HG02763 (cell line): ENCODE measurements around the gene LDLRAD3.

Source experiments
- ATAC-seq: cut with Tn5 transposase; IDR thresholded peaks from one replicate; pipeline ENCODE4 v1.9.1; 2021; ENCODE audit warnings: mild to moderate bottlenecking, moderate library complexity; ENCODE audit not compliant: unreplicated experiment

Gene LDLRAD3

DNA sequence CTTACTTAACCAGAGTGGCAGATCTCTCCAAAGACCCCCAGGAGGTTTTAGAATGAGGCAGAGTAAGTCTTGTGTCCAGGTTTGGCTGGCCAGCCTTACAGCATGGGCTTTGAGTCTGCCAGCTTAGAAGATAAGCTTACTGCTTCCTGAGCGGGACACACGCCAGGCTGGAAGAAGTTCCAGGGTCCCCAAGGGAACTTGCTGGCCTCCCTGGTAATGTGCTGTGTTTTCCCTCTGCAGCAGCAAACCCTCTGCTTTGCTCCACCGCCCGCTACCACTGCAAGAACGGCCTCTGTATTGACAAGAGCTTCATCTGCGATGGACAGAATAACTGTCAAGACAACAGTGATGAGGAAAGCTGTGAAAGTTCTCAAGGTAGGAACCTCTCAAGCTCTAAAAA, 154.2 kb downstream of the LDLRAD3 start:
- no peak for ATAC-seq

DNA sequence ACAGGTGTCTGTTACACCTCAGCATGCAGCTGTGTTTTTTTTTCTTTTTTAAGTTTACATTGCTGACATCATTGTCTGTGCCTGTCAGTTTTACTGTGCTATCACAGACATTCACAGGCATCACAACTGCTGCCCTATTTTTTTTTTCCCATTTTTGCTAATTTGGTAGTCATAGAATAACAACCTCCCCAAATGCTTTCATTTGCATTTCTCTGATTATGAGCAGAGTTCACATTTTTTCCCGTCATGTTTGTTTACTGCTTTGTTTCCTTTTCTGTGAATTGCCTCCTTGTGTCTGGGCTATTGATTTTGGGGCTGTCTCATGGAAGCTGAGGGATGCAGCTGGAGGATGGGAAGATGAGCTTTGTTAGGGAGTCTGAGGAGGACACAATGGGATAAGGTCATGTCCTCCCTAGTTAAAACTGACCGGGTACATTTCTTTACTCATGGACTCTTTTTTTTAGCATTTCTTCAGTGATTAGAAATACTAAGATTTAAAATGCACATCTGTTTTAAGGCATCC, 155.1 kb downstream of the LDLRAD3 start:
- ATAC-seq, result no peak

DNA sequence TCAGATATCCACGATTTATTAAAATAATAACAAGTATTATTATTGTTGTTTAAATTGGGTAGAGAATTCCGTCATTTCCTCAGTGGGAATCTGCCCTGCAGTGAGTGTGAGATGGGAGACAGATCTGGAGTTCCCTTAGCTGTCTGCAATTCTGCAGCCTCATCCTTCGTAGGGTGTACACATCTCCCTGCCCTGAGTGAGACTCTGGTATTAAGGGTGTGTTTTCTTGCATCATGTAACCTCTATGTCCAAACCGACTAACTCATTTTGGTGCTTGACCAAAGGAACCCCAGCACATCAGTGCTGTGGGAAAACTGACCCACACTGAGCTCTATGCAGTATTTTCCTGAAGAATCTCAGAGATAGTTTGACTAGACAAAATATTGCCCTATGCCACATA, 157.6 kb downstream of the LDLRAD3 start:
- no peak for ATAC-seq

GRCh38 chr11:36102868-36103267, 159.0 kb downstream of the LDLRAD3 start:
- no peak for ATAC-seq

GRCh38 chr11:36103933-36104530, 160.2 kb downstream of the LDLRAD3 start:
- no peak for ATAC-seq

DNA sequence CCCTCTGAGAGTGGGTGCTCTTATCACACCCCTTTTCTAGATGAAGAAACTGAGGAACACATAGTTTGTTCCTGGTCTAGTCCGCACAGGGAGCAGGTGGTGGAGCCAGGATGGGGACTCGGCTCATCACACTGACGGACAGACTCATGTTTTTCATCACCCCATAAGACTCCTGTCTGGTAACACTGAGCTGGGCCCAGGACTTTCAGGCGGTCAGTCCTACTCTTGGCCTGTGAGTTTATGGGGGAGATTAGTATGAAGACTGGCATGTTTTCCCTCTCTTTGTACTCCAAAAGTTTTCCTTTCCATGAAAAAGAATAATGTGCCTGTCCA, 160.8 kb downstream of the LDLRAD3 start:
- no peak for ATAC-seq

DNA sequence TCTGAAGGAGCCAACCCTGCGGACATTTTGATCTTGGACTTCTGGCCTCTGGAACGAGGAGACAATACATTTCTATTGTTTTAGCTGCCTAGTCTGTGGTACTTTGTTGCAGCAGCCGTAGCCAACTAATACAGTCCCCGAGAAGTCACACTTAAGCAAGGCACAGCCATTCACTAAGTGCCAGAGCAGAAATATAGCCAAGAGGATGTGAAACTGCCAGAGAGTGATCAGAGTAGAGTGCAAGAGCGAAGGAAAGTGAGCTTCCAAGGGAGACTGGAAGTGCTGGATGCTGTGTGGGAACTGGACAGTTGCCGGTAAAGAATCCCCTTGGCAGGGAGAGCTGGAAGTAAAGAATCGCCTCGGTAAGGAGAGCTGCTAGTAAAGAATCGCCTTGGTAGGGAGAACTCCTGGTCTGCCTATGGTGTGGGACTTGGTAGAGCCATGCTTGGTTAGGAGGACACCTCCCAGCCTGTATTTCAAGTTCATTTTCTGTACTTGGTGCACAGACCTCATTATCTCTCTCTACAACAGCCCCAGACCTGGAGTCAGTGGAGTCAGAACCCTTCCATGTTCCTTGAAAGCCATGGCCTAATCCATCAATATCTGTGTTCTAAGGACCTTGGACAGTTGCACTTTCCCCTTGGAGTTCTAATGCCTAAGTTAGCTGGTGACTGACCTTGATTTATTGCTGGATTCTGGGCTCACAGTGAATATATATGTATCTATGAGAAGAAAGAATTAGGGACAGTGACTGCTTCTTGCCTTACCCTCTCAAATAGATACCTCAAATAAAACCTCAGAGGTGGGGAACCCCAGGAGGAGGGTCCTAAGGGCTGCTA, 162.1 kb downstream of the LDLRAD3 start:
- ATAC-seq, result no peak

- ATAC-seq, result no peak
Measured at GRCh38 chr11:36107547-36107946, 163.7 kb downstream of the LDLRAD3 start.

DNA sequence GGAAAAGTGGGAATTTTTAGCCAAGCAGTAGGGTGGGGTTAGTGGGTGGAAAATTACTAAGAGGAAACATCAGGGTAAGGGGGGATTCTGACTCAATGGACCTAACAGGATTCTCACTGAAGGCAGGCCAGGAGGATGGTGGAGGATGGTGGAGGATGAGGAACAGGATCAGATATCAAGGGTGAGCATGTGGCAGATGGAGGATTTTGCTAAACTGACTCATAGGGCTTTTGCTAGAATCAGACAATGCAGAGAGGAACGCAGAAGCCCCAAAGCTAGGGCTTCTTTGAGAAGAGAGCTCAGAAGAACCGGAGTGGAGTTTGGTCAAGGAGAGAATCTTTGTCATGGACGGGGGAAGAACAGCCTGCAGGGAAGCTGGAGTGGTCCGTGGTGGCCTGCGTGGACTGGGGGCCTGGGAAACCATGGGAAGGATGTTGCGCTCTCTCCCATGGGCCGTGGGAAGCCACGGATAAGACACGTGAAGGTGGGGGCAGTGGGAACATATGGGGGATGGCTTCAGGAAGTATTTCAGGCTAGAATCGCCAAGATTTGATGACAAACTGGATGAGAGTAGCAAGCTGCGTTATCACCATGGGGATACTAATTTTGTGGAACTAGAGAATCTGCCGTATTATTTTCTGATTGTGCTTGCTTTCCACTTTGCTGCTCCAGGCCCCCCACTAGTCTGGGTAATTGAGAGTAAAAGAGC, 165.2 kb downstream of the LDLRAD3 start:
- no peak for ATAC-seq

DNA sequence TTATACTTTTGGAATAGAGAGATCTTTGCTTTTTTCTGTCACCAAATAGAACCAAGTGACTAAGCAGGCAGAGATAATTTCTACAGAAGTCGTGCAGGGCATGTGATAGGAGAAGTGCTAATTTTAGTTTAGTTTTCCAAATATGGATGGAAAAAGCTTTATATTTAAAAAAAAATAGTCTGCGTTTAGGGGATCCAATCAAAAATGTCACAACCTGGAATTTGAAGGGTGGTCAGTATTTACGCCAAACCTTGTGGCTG, 165.7 kb downstream of the LDLRAD3 start:
- ATAC-seq, result no peak

- ATAC-seq, result no peak
Measured at GRCh38 chr11:36109850-36110606, 166.2 kb downstream of the LDLRAD3 start.

DNA sequence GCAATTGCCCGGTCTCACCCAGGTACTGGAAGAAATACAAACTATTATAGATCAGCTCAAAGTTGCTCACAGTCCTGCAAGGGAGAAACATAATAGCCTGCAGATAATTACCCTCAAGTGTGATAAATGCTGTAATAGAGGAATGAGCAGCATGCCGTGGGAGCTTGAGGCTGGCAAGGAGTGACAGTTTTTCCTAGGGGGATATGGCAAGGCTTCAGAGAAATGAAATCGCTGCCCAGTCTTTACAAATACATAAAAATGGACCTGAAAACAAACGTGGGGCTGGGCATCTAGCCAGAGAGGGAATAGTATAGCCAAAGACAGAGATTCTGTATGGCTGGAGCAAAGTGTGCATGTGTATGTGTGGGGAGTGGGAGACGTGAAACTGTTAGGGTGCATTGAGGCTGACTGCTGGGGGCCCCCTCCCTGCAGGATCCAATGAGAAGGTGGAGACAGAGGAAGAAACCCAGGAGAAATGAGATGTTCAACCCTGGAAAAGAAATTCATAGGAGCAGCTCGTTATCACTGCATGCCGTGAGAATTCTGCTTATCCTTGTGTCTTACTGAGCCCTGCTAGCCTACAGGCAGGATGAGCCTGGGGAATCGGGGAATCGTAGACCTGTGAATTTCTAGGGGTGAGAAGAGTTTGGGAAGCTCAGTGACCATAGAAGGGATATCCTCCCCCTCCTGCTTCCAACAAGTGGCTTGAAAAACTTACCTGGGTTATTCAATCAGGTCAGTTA, 167.0 kb downstream of the LDLRAD3 start:
- ATAC-seq, result no peak

DNA sequence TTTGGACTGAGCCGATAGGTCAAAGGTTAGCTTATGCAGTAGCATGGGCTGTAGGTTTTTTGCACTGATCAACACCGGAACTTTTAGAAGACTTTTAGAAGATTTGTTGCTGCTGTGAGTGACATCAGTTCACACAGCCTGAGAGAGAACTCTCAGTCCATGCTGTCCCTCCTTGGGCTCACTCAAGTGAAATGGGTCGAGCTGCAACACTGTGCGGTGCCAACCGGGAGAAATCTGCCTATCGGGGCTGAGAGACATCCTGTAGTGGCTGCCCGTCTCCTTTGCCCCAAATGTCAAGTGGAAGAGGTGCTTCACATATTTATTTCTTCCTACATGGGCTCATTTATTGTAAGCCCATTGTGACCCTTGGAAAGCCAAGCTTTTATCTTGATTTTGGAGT, 170.2 kb downstream of the LDLRAD3 start:
- ATAC-seq, result no peak

DNA sequence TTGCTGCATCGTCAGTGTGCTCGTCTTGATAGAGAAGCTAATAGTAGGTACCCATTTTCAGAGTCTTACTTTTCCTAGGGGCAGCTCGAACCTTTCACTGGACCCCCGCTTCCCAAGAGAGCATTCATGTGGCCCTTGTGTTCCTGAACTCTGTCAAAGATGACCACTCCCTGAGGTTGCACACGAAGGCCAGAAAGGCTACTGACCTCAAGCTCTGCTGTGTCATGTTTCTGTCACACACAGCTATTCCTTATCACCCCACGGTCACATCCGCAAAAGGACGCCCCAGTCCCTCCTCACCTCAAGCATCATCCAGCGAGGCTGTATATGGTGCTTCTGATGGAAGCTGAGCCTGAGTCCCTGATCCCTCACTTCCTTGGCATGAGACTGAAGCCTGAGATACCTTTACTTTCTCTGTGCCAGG, 171.5 kb downstream of the LDLRAD3 start:
- no peak for ATAC-seq

DNA sequence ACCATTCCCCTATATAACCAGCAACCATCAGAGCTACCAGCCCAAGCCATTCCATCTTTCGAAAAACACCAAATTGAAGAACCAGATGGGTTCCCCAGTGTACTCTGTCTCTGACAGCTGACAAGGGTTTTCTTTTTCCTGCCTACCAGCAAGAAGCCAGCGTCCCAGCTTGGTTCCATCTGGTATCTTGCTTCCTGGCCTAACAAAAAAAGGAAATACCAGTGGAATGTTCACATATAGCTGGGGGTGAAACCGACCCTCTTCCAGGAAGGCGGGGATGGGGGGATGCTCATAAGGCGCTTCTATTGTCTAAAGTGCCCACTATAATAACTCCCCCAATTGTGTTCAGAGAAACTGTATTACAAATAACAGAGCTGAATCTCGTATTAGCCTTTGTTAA, 172.3 kb downstream of the LDLRAD3 start:
- no peak for ATAC-seq

DNA sequence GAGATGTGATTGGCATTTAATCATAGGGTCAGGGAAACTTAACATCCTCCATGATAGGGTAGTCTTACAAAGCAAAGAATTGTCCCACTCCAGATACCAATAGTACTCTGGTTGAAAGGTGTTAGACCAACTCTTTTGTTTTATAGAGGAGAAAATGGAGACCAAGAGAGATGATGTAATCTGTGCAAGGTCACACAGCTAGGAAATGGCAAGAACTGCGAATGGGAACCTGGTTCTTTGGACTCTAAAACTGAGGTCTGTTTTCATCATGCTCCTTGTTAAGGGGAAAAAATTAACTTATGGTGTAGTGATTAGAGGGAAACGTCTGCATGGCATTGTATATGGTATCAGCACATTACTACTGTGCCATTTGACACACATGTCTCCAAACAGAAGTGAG, 174.2 kb downstream of the LDLRAD3 start:
- no peak for ATAC-seq

GRCh38 chr11:36119300-36119699, 175.4 kb downstream of the LDLRAD3 start:
- ATAC-seq, result no peak

DNA sequence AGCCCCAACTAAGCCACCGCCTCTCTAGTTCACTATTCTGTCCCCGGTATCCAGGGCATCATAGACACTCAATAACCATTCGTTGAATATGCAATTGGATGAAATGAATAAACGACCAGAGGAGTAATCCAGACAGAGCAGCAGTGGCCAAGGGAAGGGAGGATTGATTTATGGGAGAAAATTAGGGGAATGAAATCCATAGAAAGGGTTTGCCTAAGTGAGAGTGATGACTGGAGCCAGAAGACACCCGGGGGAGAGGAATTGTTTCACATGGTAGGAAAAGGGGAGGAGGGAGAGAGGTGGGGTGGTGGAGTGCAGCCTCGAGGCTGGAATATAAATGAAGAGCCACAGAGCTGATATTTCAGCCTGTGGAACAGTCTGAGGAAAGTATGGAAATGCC, 177.2 kb downstream of the LDLRAD3 start:
- ATAC-seq, result no peak

GRCh38 chr11:36122671-36123070, 178.8 kb downstream of the LDLRAD3 start:
- ATAC-seq, result no peak

DNA sequence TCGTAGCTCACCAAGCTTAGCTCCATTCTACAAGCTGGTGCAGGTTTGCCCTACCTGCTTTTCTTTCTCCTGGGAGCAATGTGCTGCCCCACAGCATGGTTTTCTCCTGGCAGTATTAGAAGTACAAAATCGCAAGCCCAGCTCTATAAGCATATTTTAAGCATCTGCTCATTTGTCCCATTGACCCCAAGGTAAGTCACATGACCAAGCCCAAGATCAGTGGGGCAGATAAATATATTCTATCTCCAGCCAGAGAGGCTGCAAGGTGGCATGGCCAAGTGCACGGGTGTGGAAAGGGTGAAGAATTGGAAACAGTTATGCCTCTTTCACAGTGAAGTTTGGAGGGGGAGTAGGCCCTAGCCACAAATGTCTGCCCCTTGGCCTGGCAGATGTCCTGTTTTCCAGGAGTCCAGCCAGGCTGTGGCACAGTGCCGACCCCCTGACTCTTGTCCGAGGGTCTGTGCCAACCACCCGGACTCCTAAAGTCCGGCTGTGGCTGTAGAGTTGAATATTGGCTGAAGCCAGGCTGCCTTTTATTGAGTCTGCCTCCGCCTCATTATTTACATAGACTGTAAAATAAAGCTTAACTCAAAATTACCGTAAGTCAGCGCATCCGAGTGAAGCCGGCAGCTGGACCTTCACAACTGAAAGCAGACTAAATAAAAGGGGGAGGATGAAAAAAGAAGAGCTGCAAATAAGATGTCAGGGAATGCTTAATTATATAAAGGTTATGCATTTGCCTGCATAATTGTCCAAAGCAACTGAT, 179.7 kb downstream of the LDLRAD3 start:
- no peak for ATAC-seq
